ENCODE data around the gene GGA2.

DNA sequence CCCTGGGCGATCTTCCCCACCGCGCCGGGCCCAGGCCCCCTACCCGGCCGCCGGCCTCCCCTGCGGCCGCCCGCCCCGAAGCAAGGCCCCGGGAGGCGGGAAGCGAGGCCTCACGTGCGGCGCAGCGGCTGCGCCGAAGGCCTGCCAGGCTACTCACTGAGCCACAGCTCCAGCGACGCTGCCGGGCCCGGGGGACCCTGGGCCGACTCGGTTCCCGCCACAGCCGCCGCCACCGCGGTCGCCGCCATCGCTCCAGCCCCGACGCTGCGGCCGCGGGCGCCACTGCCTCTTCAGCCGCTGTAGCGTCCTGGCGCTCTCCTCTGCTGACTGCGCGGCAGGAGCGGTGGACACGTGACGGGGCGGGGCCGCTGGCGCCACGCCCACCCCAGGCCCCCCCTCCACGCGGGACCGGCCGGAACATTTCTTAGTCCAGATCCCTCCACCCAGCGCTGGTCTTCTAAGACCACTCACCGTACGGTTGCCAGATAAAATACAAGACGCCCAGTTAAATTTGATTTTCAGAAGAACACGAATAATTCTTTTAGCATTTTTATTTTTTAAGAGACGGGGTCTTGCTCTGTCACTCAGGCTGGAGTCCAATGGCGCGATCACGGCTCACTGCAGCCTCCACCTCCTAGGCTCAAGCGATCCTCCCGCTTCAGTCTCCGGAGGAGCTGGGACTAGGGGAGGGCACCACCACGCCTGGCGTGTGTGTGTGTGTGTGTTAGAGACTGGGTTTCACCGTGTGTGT lies at the start of gene GGA2:
- TF ChIP-seq, protein P1, sequence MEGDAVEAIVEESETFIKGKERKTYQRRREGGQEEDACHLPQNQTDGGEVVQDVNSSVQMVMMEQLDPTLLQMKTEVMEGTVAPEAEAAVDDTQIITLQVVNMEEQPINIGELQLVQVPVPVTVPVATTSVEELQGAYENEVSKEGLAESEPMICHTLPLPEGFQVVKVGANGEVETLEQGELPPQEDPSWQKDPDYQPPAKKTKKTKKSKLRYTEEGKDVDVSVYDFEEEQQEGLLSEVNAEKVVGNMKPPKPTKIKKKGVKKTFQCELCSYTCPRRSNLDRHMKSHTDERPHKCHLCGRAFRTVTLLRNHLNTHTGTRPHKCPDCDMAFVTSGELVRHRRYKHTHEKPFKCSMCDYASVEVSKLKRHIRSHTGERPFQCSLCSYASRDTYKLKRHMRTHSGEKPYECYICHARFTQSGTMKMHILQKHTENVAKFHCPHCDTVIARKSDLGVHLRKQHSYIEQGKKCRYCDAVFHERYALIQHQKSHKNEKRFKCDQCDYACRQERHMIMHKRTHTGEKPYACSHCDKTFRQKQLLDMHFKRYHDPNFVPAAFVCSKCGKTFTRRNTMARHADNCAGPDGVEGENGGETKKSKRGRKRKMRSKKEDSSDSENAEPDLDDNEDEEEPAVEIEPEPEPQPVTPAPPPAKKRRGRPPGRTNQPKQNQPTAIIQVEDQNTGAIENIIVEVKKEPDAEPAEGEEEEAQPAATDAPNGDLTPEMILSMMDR (conservative IDR thresholded peaks at IDR 0.05; ENCODE audit: low read depth, low read length), result no peak
- no peak for TF ChIP-seq EZH2 (IDR thresholded peaks at IDR 0.05; ENCODE audit: borderline replicate concordance, low read depth, low read length, poor library complexity, severe bottlenecking)

Measured in A673 (cell line).